Measurements from ENCODE around the gene ATP2C1.

- TF ChIP-seq CTCF (conservative IDR thresholded peaks at IDR 0.05; ENCODE audit: low read depth, low read length) = no peak
- TF ChIP-seq POLR2A (IDR thresholded peaks at IDR 0.05; ENCODE audit: low read depth, low read length) = no peak
- no peak for TF ChIP-seq MAZ (IDR thresholded peaks at IDR 0.05; ENCODE audit: borderline replicate concordance, low read depth, low read length)
These were observed 21.8 kb downstream of the ATP2C1 start for GRCh38 chr3:130915567-130916292.

Measured in IMR-90 (cell line).